ENCODE data around the gene KSR1. TPM values are rescaled to one million over a fixed set of nuclear protein-coding genes. Genes with fewer than 3 reads are reported as not detected.

Gene KSR1
- total RNA-seq, 1 donor from 2014 or later = 13.6 TPM

GRCh38 chr17:27523712-27524111 lies 67.5 kb downstream of the KSR1 start:
- DNase-seq (ENCODE audit: low spot score) = no peak
- intact Hi-C loops (cut with DNase I) = no loop called here

GRCh38 chr17:27524594-27524993 lies 68.3 kb downstream of the KSR1 start:
- intact Hi-C loops (cut with DNase I) = no loop called here
- DNase-seq (ENCODE audit: low spot score) = no peak

- DNase-seq (ENCODE audit: low spot score) = no peak
- intact Hi-C loops (cut with DNase I) = no loop called here
Measured at GRCh38 chr17:27525316-27525715, 69.1 kb downstream of the KSR1 start.

GRCh38 chr17:27525836-27526603 lies 69.8 kb downstream of the KSR1 start:
- intact Hi-C loops (cut with DNase I) = no loop called here
- DNase-seq (ENCODE audit: low spot score) = no peak

- no peak for DNase-seq (ENCODE audit: low spot score)
- intact Hi-C loops (cut with DNase I) = no loop called here
Measured at GRCh38 chr17:27526604-27527002, 70.4 kb downstream of the KSR1 start.

GRCh38 chr17:27529230-27529796 lies 73.1 kb downstream of the KSR1 start:
- intact Hi-C loops (cut with DNase I) = no loop called here
- DNase-seq (ENCODE audit: low spot score) = no peak

- peak; percentile 82 for DNase-seq (ENCODE audit: low spot score)
- intact Hi-C loops (cut with DNase I) = no loop called here
Measured at GRCh38 chr17:27530764-27531391, 74.6 kb downstream of the KSR1 start.

- intact Hi-C loops (cut with DNase I) = no loop called here
- no peak for DNase-seq (ENCODE audit: low spot score)
Measured at GRCh38 chr17:27531469-27531961, 75.3 kb downstream of the KSR1 start.

- DNase-seq (ENCODE audit: low spot score) = peak; percentile 88
- intact Hi-C loops (cut with DNase I) = no loop called here
Measured at GRCh38 chr17:27532269-27533263, 76.3 kb downstream of the KSR1 start.

GRCh38 chr17:27533874-27534815 lies 77.9 kb downstream of the KSR1 start:
- intact Hi-C loops (cut with DNase I) = no loop called here

GRCh38 chr17:27535178-27535928 lies 79.1 kb downstream of the KSR1 start:
- intact Hi-C loops (cut with DNase I) = loop anchor here (5.0 kb wide), 1 partner anchor 38 kb away; no protein-coding TSS in a partner anchor
- DNase-seq (ENCODE audit: low spot score) = no peak

More at GRCh38 chr17:27533874-27534815, 77.9 kb downstream of the KSR1 start:
- DNase-seq (ENCODE audit: low spot score) = no peak

GRCh38 chr17:27535975-27536374 lies 79.7 kb downstream of the KSR1 start:
- intact Hi-C loops (cut with DNase I) = loop anchor here (5.0 kb wide), 1 partner anchor 39 kb away; no protein-coding TSS in a partner anchor
- no peak for DNase-seq (ENCODE audit: low spot score)

- intact Hi-C loops (cut with DNase I) = loop anchor here (5.0 kb wide), 1 partner anchor 39 kb away; no protein-coding TSS in a partner anchor
- DNase-seq (ENCODE audit: low spot score) = no peak
Measured at GRCh38 chr17:27536781-27537180, 80.5 kb downstream of the KSR1 start.

- no peak for DNase-seq (ENCODE audit: low spot score)
- intact Hi-C loops (cut with DNase I) = loop anchor here (5.0 kb wide), 1 partner anchor 41 kb away; no protein-coding TSS in a partner anchor
Measured at GRCh38 chr17:27538156-27538955, 82.1 kb downstream of the KSR1 start.

- no peak for DNase-seq (ENCODE audit: low spot score)
- intact Hi-C loops (cut with DNase I) = loop anchor here (5.0 kb wide), 1 partner anchor 42 kb away; no protein-coding TSS in a partner anchor
Measured at GRCh38 chr17:27539152-27539551, 82.9 kb downstream of the KSR1 start.

GRCh38 chr17:27539794-27540317 lies 83.6 kb downstream of the KSR1 start:
- no peak for DNase-seq (ENCODE audit: low spot score)
- intact Hi-C loops (cut with DNase I) = loop anchor here (5.0 kb wide), 1 partner anchor 43 kb away; no protein-coding TSS in a partner anchor

All from cardiac septum (tissue), 1 donor.